ENCODE measurements around the gene LRRC3B. TPM values are rescaled to one million over a fixed set of nuclear protein-coding genes. Genes with fewer than 3 reads are reported as not detected.

LRRC3B gene
- total and polyA plus RNA-seq, 9 donors: 0.28 to 2.5 (median 0.92) TPM

- no peaks in the 10 kb centered on the region for H3K27me3 ChIP-seq
- TF ChIP-seq POLR2A (IDR thresholded peaks at IDR 0.05): no peak
- TF ChIP-seq CTCF (IDR thresholded peaks at IDR 0.05): no peak
- no peak for TF ChIP-seq EP300 (IDR thresholded peaks at IDR 0.05)
- intact Hi-C loops (cut with DNase I): no loop called here
- H3K4me1 ChIP-seq (ENCODE audit: insufficient read depth): no peaks in the 10 kb centered on the region
- no peaks in the 10 kb centered on the region for H3K9me3 ChIP-seq
- no peak overlapping the region for H3K27ac ChIP-seq
- H3K36me3 ChIP-seq: no peaks in the 10 kb centered on the region
- DNase-seq: no peak
- H3K4me3 ChIP-seq: no peak overlapping the region
These were observed 135.4 kb downstream of the LRRC3B start for GRCh38 chr3:26757978-26758377.

All from ovary (tissue), 9 donors.